ENCODE measurements around the gene CDH16.

GRCh38 chr16:66920924-66921680 is 2.4 kb upstream of the CDH16 start:
- no peak for TF ChIP-seq CTCF (IDR thresholded peaks at IDR 0.05; ENCODE audit: insufficient read depth, low read length)
- TF ChIP-seq POLR2AphosphoS5 (IDR thresholded peaks at IDR 0.05; ENCODE audit: low read depth): no peak
- TF ChIP-seq REST (IDR thresholded peaks at IDR 0.05; ENCODE audit: insufficient replicate concordance, low read depth): no peak
- TF ChIP-seq GABPA (IDR thresholded peaks at IDR 0.05; ENCODE audit: low read depth): no peak

Data from HL-60 (cell line).